HCT116 (cell line): ENCODE results near the gene SUPT4H1. TPM values are rescaled to one million over a fixed set of nuclear protein-coding genes. Genes with fewer than 3 reads are reported as not detected.

Source experiments
- ATAC-seq: fragments of 200-7000 bp; cut with Tn5 transposase; 2 replicates; pipeline ENCODE4 v1.9.1; 2020; ENCODE audit warnings: mild to moderate bottlenecking, moderate library complexity
- BruUV-seq: library from RNA; stranded (reverse); fragments of 400-500 nt; replicated peaks from 2 replicates; lab custom pipeline; 2021; lab: Mats Ljungman, UMichigan
- CTCF ChIA-PET: fragments of 300-600 bp; sonication (Branson Sonifier 250); formaldehyde crosslinking; loops from one replicate; lab custom pipeline; 2021; ENCODE audit warnings: antibody characterized with exemption; lab: Charles Lee
- POLR2A ChIA-PET: fragments of 300-600, 350-600 bp; sonication (Branson Sonifier 250); formaldehyde crosslinking; loops from one replicate; lab custom pipeline; 2021; ENCODE audit warnings: antibody characterized with exemption; lab: Charles Lee
- RAD21 ChIA-PET, 2 experiments: fragments of 300-600 bp; sonication (Branson Sonifier 250); formaldehyde crosslinking; loops; one replicate each; lab custom pipeline; 2023; ENCODE audit warnings: low total read pairs in 2 of 2; ENCODE audit not compliant: uncharacterized antibody in 2 of 2, unreplicated experiment in 2 of 2, low non-redundant PET in 1 of 2; lab: Charles Lee
- DNase-seq: peaks from one replicate; pipeline ENCODE4 v3.0.0-alpha.2; 2010; ENCODE audit warnings: low read depth, low spot score
- H2AFZ ChIP-seq: fragments of 200-600 bp; shearing (Covaris generic), sonication (generic); 2 replicates; pipeline ENCODE4 v1.6.1; 2017; ENCODE audit warnings: low read depth, mixed run types, mixed read lengths, antibody characterized with exemption, low read length; ENCODE audit not compliant: poor library complexity, severe bottlenecking
- H3K27ac ChIP-seq: 2 replicates; pipeline ENCODE4 v1.5.1; 2012; ENCODE audit warnings: low read depth, low read length
- H3K27me3 ChIP-seq: fragments of 200-600 bp; sonication (generic); 2 replicates; pipeline ENCODE4 v1.6.1; 2016; ENCODE audit warnings: mixed run types, low read length, mixed read lengths; ENCODE audit not compliant: insufficient read depth
- H3K36me3 ChIP-seq, 2 experiments: fragments of 200-500 bp in 1 of 2; fragments of 200-600 bp in 1 of 2; sonication (Bioruptor generic) in 1 of 2; sonication (generic) in 1 of 2; 2 replicates each; pipeline versions ENCODE4 v1.5.1 to v1.6.1; 2014 to 2016; ENCODE audit warnings: low read length in 2 of 2, inconsistent platforms in 1 of 2, mixed read lengths in 1 of 2, mixed run types in 1 of 2; ENCODE audit not compliant: insufficient read depth in 2 of 2, control insufficient read depth in 1 of 2
- H3K4me1 ChIP-seq, 2 experiments: fragments of 200-600 bp in 1 of 2; sonication (generic) in 1 of 2; 2 replicates each; pipeline versions ENCODE4 v1.5.1 to v1.6.1; 2012 to 2017; ENCODE audit warnings: low read length in 2 of 2, inconsistent platforms in 1 of 2, mild to moderate bottlenecking in 1 of 2, mixed read lengths in 1 of 2, mixed run types in 1 of 2, moderate library complexity in 1 of 2; ENCODE audit not compliant: insufficient read depth in 2 of 2, control insufficient read depth in 1 of 2
- H3K4me2 ChIP-seq: fragments of 200-600 bp; sonication (generic); 2 replicates; pipeline ENCODE4 v1.6.1; 2017; ENCODE audit warnings: mixed run types, low read length, mixed read lengths
- H3K4me3 ChIP-seq, 2 experiments: fragments of 200-600 bp in 1 of 2; sonication (generic) in 1 of 2; replicated peaks in 1 of 2; 2 replicates each; pipeline ENCODE4 v1.5.1; 2011 to 2016; ENCODE audit warnings: low read length in 2 of 2, control low read depth in 1 of 2, low read depth in 1 of 2, mild to moderate bottlenecking in 1 of 2, mixed read lengths in 1 of 2, mixed run types in 1 of 2
- H3K79me2 ChIP-seq: fragments of 200-600 bp; sonication (generic); 2 replicates; pipeline ENCODE4 v1.6.1; 2017; ENCODE audit warnings: mild to moderate bottlenecking, mixed run types, low read length, moderate library complexity, mixed read lengths; ENCODE audit not compliant: insufficient read depth
- H3K9ac ChIP-seq: fragments of 200-600 bp; sonication (generic); 2 replicates; pipeline ENCODE4 v1.6.1; 2016; ENCODE audit warnings: low read length, mixed read lengths
- H3K9me2 ChIP-seq: fragments of 200-600 bp; sonication (generic), shearing (Covaris generic); 2 replicates; pipeline ENCODE4 v1.6.1; 2017; ENCODE audit warnings: mixed run types, mild to moderate bottlenecking, moderate library complexity; ENCODE audit not compliant: insufficient read depth
- H3K9me3 ChIP-seq, 2 experiments: fragments of 200-500 bp in 1 of 2; fragments of 200-600 bp in 1 of 2; sonication (Bioruptor generic) in 1 of 2; sonication (generic) in 1 of 2; 2 replicates each; pipeline ENCODE4 v1.6.1; 2014 to 2017; ENCODE audit warnings: low read length in 2 of 2, mixed read lengths in 2 of 2, inconsistent platforms in 1 of 2, low read depth in 1 of 2, mild to moderate bottlenecking in 1 of 2, mixed run types in 1 of 2, moderate library complexity in 1 of 2; ENCODE audit not compliant: control insufficient read depth in 1 of 2, insufficient read depth in 1 of 2
- H4K20me1 ChIP-seq: fragments of 200-600 bp; sonication (generic), shearing (Covaris generic); 2 replicates; pipeline ENCODE4 v1.6.1; 2017; ENCODE audit warnings: mixed run types, mild to moderate bottlenecking, moderate library complexity; ENCODE audit not compliant: insufficient read depth
- CBX3 ChIP-seq: IDR thresholded peaks from 2 replicates; pipeline ENCODE4 v1.6.1; 2012; ENCODE audit warnings: low read depth
- EZH2phosphoT487 ChIP-seq: fragments of 200-600 bp; IDR thresholded peaks from 2 replicates; pipeline ENCODE4 v1.6.1; 2018; ENCODE audit warnings: antibody characterized with exemption, borderline replicate concordance
- FOSL1 ChIP-seq: IDR thresholded peaks from 2 replicates; pipeline ENCODE4 v1.6.1; 2012; ENCODE audit warnings: low read depth
- JUND ChIP-seq: IDR thresholded peaks from 2 replicates; pipeline ENCODE4 v1.6.1; 2012
- RAD21 ChIP-seq: IDR thresholded peaks from 2 replicates; pipeline ENCODE4 v1.6.1; 2012; ENCODE audit warnings: low read depth, mild to moderate bottlenecking
- SIN3A ChIP-seq: IDR thresholded peaks from 2 replicates; pipeline ENCODE4 v1.6.1; 2012; ENCODE audit warnings: low read depth
- TCF7L2 ChIP-seq: IDR thresholded peaks from 2 replicates; pipeline ENCODE4 v1.7.0; 2011; ENCODE audit warnings: borderline replicate concordance, inconsistent platforms; ENCODE audit not compliant: insufficient read depth, insufficient read length; ENCODE audit errors: extremely low read depth
- YY1 ChIP-seq: IDR thresholded peaks from 2 replicates; pipeline ENCODE4 v1.6.1; 2011; ENCODE audit warnings: low read length, low read depth, moderate library complexity, mild to moderate bottlenecking; ENCODE audit not compliant: insufficient replicate concordance; ENCODE audit errors: extremely low read depth
- ZBTB33 ChIP-seq: IDR thresholded peaks from 2 replicates; pipeline ENCODE4 v1.6.1; 2011; ENCODE audit warnings: mild to moderate bottlenecking, low read length, moderate library complexity; ENCODE audit not compliant: insufficient replicate concordance; ENCODE audit errors: extremely low read depth
- ZFX ChIP-seq: fragments of 450-650 bp; IDR thresholded peaks from 2 replicates; pipeline ENCODE4 v1.6.1; 2017
- intact Hi-C: fragments of 100-400 bp; cut with micrococcal nuclease; formaldehyde crosslinking; loops from 2 replicates; pipeline ENCODE4 v1.10.0; 2022
- total RNA-seq: library from RNA; stranded (reverse); gene quantifications from one replicate; pipeline ENCODE4 v1.2.1, GENCODE V29; 2021; ENCODE audit not compliant: unreplicated experiment

The SUPT4H1 gene
- total RNA-seq, 1 experiment from 2014 or later = 118 TPM

DNA sequence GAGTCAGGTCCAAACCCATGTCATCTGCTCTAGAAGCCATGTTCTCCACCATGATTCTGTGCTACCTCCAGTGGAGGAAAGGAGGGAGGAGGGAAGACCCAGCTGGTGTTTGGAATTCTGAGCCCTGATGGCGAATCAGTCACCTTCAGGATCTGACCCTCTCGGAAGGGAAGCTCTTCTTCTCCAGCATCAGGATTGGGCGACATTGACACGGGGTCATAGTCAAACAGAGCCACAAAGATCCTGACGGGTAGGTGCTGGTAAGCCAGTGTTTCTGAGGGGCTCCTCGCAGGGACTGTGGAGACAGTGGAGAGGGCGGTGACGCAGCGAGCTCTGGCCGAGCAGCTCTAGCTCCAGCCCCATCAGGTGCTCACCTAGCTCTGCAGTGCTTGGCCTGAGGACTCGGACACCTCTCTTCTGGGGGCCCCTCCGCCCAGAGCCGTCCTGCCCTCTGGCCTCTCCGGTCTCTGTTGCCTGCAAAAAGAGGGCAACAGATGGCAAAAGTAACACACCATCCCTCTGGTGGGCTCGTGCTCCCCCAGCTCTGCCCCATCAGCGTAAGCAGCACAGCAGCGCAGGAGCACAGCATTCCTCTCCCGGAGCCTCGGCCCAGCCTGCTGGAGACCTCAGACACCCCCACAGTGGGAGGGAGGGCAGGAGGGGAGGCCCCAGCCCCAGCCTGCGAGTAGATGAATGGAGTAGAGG, 44.4 kb downstream of the SUPT4H1 start:
- no peak for TF ChIP-seq CBX3
- TF ChIP-seq ZBTB33 = no peak
- Histone ChIP-seq H3K36me3 (no peaks in the 10 kb centered on the region), H3K9me2 (no peaks in the 10 kb centered on the region), H3K27ac (no peak overlapping the region), H3K79me2 (no peaks in the 10 kb centered on the region), H3K27me3 (no peaks in the 10 kb centered on the region), H3K4me2 (no peak overlapping the region), H3K9ac (no peak overlapping the region), H3K9me3 (no peaks in the 10 kb centered on the region), H3K4me1 (peaks cover 0 to 9% of the 10 kb centered on the region in 2 experiments; a peak in 2 of 4 replicates), H3K4me3 (no peak overlapping the region), H4K20me1 (no peaks in the 10 kb centered on the region), H2AFZ (no peak overlapping the region)
- intact Hi-C loops = no loop called here
- ATAC-seq = no peak
- DNase-seq = no peak
- BruUV-seq = no TSS peak
- ChIA-PET RAD21 (no interaction called here), POLR2A (interaction anchor here (0.6 to 1.4 kb wide), 2 partner anchors 43 to 324 kb away, joined by 3 to 4 read pairs; no protein-coding TSS in a partner anchor), CTCF (interaction anchor here (1.1 to 2.3 kb wide), 3 partner anchors 10 to 140 kb away, joined by 4 to 13 read pairs (median 4); no protein-coding TSS in a partner anchor)

DNA sequence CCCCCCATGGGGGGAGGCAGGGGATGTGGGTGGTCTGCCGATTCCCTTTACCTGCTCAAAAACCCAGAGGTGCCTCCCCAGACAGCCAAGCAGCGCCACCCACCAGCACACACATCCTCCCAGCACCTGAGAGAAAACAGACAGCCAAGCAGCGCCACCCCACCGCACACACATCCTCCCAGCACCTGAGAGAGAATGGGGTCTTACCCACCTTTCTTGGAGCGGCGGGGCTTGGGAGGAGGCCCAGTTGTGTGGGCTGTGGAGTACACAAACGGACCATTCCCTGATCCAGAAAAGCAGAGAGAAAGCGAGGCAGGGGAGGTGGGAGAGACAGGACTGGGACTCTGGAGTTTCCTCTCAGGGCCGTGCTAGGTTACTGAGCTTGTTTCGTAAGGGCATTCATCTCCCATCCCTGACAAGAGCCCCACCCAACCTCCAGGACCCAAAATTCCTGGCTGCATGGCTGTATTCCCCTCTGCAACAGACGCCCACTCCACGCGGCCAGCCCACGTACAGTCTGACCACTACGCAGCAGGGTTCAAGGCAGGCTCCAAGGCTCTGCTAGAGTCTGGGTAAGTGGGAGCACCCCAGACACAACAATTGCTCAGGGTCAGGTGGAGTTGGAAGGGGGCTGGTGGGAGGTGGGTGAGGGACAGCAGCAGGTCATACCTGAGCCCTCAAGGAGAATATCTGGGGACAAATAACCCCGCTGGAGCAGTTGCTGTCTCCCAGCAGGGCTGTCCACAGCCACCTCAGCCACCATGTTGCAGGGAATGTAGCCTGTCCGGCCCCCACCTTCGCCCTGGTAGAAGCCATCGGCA, 45.7 kb downstream of the SUPT4H1 start:
- Histone ChIP-seq H3K4me2 (no peak overlapping the region), H3K9me3 (no peaks in the 10 kb centered on the region), H3K36me3 (no peaks in the 10 kb centered on the region), H3K9ac (no peak overlapping the region), H3K9me2 (no peaks in the 10 kb centered on the region), H3K79me2 (no peaks in the 10 kb centered on the region), H3K27me3 (no peaks in the 10 kb centered on the region), H3K4me3 (no peak overlapping the region), H4K20me1 (no peaks in the 10 kb centered on the region), H2AFZ (no peak overlapping the region), H3K4me1 (peaks cover 0 to 9% of the 10 kb centered on the region in 2 experiments; a peak in 2 of 4 replicates), H3K27ac (no peak overlapping the region)
- BruUV-seq = no TSS peak
- CTCF ChIA-PET = interaction anchor here (4.8 kb wide), 1 partner anchor 11 kb away, joined by 27 read pairs; no protein-coding TSS in a partner anchor
- RAD21 ChIA-PET = interaction anchor here in 1 of 2 experiments (0.6 kb wide), 1 partner anchor 209 kb away, joined by 3 read pairs; no protein-coding TSS in a partner anchor
- ATAC-seq (no peak), DNase-seq (no peak)
- TF ChIP-seq TCF7L2 (no peak), EZH2phosphoT487 (no peak), RAD21 (no peak), FOSL1 (no peak), ZFX (no peak), JUND (no peak), SIN3A (no peak), YY1 (no peak)
- POLR2A ChIA-PET = no interaction called here
- intact Hi-C loops = no loop called here
